HG03196 (cell line): ENCODE results near the gene SRGAP3.

Experiments used
- ATAC-seq: cut with Tn5 transposase; IDR thresholded peaks from one replicate; pipeline ENCODE4 v1.9.1; 2021; ENCODE audit not compliant: unreplicated experiment

The SRGAP3 gene

GRCh38 chr3:9180764-9181117, 68.7 kb downstream of the SRGAP3 start:
- no peak for ATAC-seq

- no peak for ATAC-seq
Observed at GRCh38 chr3:9179826-9180763, 69.4 kb downstream of the SRGAP3 start.

DNA sequence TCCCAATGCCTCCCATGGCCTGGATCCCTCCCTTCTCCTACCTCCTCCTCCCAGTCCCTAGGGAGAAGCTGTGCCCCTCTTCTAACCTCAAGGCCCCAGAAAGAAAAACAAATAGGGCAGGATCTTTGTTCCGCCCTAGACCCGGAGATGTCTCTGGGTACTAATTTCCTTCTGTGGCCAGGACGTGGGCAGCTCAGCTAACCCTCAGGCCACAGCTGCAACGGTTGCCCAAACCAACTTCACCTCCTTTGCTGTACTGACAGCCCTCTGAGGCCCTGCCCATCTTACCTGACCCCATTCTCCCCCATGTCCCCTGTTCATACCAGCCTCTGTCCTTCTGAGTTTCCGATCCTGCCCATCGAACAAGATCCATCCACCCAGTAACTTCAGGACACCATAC, 70.7 kb downstream of the SRGAP3 start:
- ATAC-seq = no peak

DNA sequence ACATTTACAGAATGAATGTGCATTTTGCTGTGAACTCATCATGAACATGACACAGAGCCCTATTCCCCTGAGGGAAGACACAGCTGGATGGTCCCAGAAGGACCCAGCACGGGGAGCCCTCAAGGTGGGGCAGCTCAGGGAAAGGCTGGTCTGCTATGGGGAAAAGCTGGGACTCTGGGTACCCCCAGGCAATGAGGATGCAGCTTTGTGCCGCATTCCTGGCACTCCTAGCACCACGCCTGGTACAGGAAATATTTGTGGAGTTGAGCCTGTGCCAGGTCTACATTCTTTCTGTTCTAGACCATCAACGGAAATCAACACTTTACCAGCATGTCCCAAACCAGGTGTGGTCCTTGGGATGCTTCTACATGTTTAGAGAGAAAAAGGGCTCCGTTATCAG, 74.0 kb downstream of the SRGAP3 start:
- no peak for ATAC-seq

DNA sequence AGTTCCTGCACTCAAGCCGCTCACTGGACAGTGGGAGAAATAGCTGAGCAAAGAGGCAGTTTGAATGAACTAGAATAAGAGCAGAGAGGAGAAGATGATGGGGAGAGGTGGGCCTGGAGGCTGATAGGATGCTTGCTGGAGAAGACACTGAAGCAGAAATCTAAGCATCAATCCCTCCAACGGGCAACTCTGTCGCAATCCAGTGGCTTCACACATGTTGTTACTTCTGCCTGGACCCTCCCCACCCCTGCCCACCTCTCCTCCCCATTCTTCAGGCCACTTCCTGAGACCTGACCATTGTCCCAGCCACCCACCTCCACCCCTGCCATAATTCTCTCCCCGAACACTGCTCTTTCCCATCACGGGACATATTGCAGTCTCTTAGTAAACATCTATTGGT, 76.0 kb downstream of the SRGAP3 start:
- no peak for ATAC-seq

GRCh38 chr3:9172851-9173321, 76.6 kb downstream of the SRGAP3 start:
- no peak for ATAC-seq

DNA sequence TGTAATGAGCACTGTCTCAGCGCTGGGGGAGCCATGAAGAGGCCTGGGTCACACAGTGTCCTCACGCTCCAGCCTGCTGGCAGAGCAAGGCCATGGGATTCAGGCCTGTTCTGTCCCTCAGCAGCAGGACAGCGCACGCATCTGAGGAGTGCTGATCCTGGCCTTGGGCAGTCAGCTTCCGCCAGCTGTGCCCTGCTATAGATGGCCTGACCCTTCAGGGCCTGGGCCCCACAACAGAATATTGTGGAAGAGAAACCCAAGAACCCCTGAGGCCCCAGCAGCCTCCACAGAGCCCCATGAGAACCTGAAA, 78.6 kb downstream of the SRGAP3 start:
- no peak for ATAC-seq

- no peak for ATAC-seq
Observed at GRCh38 chr3:9169956-9170850, 79.2 kb downstream of the SRGAP3 start.

GRCh38 chr3:9169326-9169725, 80.1 kb downstream of the SRGAP3 start:
- ATAC-seq = no peak

GRCh38 chr3:9168241-9168741, 81.2 kb downstream of the SRGAP3 start:
- ATAC-seq = peak; percentile 97

- no peak for ATAC-seq
Observed at GRCh38 chr3:9167222-9167621, 82.2 kb downstream of the SRGAP3 start.

- no peak for ATAC-seq
Observed at GRCh38 chr3:9165421-9165820, 84.0 kb downstream of the SRGAP3 start.

DNA sequence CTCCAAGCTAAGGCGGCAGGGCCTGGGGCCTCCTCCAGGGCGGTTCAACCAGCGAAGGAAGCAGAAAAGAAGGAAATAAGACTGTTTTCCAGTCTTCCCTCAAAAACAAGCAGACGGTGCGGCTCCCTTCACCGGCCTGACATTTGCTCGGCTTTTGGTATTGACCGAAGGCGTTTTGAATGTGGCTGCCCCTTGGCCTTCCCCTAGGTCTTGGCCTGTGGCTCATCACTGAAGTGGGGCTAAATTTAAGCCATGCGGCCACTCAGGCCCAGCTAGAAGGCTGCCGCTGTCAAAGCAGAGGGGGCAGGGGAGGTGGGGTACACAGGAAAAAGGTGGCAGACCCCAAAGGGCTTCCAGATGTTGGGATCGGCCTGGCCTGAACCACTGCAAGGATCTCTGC, 86.2 kb downstream of the SRGAP3 start:
- ATAC-seq = no peak

- no peak for ATAC-seq
Observed at GRCh38 chr3:9161811-9162210, 87.6 kb downstream of the SRGAP3 start.

- ATAC-seq = no peak
Observed at GRCh38 chr3:9161298-9161697, 88.1 kb downstream of the SRGAP3 start.

GRCh38 chr3:9158865-9159630, 90.4 kb downstream of the SRGAP3 start:
- ATAC-seq = no peak

GRCh38 chr3:9157651-9158362, 91.6 kb downstream of the SRGAP3 start:
- ATAC-seq = no peak

DNA sequence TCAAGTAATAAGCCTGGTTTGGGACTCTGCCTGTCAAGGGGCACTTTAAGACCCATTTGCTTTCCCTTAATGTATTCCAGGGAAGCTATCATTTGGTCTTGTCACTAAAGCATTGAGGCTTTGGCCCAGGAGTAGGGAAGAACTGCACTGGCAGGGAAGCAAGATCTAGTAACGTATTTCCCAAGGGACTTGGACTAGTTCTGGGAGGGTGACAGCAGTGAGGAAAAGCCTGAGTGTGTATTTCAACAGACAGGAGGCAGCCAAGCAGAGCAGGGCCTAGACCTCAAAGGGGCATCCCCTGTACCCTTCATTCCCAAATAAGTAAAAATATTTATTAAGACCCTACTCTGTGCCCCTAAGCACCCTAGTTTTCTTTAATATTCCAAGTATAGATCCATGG, 92.8 kb downstream of the SRGAP3 start:
- ATAC-seq = no peak

DNA sequence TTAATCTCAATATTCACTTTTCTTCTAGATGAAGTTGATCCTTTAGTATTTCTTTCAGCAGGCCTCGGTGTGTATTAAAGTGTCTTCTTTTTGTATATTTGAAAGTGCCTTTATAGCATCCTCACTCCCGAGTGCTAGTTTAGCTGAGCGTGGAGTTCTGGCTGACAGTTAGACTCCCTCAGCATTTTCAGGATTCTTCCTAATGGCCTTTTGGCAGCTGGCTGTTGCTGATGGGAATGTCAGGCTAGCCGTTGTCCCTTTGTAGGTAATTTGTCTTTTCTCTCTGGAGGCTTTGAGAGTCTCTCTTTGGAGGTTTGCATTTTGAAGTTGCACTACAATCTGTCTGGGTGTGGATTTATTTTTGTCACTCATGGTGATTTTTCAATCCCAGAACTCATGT, 94.4 kb downstream of the SRGAP3 start:
- no peak for ATAC-seq

GRCh38 chr3:9153904-9154619, 95.4 kb downstream of the SRGAP3 start:
- no peak for ATAC-seq
